ENCODE results near the gene IGFBP7. TPM values are rescaled to one million over a fixed set of nuclear protein-coding genes. Genes with fewer than 3 reads are reported as not detected.

IGFBP7 gene
- total RNA-seq, 1 donor from 2014 or later, result 716 TPM

DNA sequence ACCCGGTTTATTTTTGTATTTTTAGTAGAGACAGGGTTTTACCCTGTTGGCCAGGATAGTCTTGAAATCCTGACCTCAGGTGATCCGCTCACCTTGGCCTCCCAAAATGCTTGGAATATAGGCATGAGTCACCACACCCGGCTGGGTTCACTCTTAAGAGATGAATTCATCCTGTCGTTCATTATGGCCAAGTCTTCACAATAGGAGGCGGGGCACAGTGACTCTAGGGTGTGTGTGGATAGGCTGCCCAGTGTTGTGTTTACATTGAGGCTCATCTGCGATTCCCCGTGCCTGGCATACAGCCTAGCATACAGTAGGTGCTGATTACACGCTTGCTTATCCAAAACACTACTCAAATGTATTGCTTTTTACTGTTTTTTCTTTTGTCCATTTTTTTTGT, 41.3 kb upstream of the IGFBP7 start:
- DNase-seq (ENCODE audit: extremely low spot score in 2 of 2), result no peak
- no peaks in the 10 kb centered on the region for H3K36me3 ChIP-seq
- no peaks in the 10 kb centered on the region for H3K9me3 ChIP-seq
- TF ChIP-seq POLR2AphosphoS5 (IDR thresholded peaks at IDR 0.05; ENCODE audit: insufficient read depth in 1 of 2, low read depth in 1 of 2) (no peak), POLR2A (IDR thresholded peaks at IDR 0.05) (no peak), CTCF (IDR thresholded peaks at IDR 0.05) (no peak)
- H3K4me3 ChIP-seq, result no peak overlapping the region
- intact Hi-C loops (cut with DNase I), result no loop called here
- no peaks in the 10 kb centered on the region for H3K4me1 ChIP-seq
- no peak overlapping the region for H3K27ac ChIP-seq
- H3K27me3 ChIP-seq, result no peaks in the 10 kb centered on the region

DNA sequence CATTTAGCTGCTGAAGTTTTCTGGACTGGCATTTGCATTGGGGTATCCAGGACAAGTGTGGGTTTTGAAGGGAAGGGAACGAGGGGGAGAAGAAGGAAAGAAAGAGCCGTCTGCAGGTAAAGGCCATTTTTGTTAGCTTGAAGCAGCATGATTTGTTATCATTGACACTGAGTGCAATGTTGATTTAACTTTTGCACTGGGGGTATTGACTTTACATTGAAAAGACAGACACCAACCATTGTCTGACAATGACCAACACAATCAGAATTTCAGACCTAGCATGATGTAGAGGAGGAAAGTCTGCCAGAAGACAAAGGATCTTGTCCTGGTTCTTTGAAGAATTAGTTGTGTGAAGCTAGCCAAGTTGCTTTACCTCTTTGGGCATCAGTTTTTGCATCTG, 39.6 kb upstream of the IGFBP7 start:
- H3K4me1 ChIP-seq, result no peaks in the 10 kb centered on the region
- no peak for DNase-seq (ENCODE audit: extremely low spot score in 2 of 2)
- no peak overlapping the region for H3K4me3 ChIP-seq
- no peaks in the 10 kb centered on the region for H3K27me3 ChIP-seq
- TF ChIP-seq POLR2A (IDR thresholded peaks at IDR 0.05) (no peak), POLR2AphosphoS5 (IDR thresholded peaks at IDR 0.05; ENCODE audit: insufficient read depth in 1 of 2, low read depth in 1 of 2) (no peak), CTCF (IDR thresholded peaks at IDR 0.05) (no peak)
- H3K27ac ChIP-seq, result no peak overlapping the region
- H3K9me3 ChIP-seq, result no peaks in the 10 kb centered on the region
- H3K36me3 ChIP-seq, result no peaks in the 10 kb centered on the region
- intact Hi-C loops (cut with DNase I), result no loop called here

- no peaks in the 10 kb centered on the region for H3K9me3 ChIP-seq
- no peaks in the 10 kb centered on the region for H3K27me3 ChIP-seq
- H3K4me1 ChIP-seq, result no peaks in the 10 kb centered on the region
- no peaks in the 10 kb centered on the region for H3K36me3 ChIP-seq
- DNase-seq (ENCODE audit: extremely low spot score in 2 of 2), result no peak
- intact Hi-C loops (cut with DNase I), result no loop called here
- no peak overlapping the region for H3K4me3 ChIP-seq
- H3K27ac ChIP-seq, result no peak overlapping the region
- TF ChIP-seq POLR2A (IDR thresholded peaks at IDR 0.05), result no peak
- TF ChIP-seq POLR2AphosphoS5 (IDR thresholded peaks at IDR 0.05; ENCODE audit: insufficient read depth in 1 of 2, low read depth in 1 of 2), result no peak
- TF ChIP-seq CTCF (IDR thresholded peaks at IDR 0.05), result no peak
Observed at GRCh38 chr4:57148831-57149505, 38.8 kb upstream of the IGFBP7 start.

DNA sequence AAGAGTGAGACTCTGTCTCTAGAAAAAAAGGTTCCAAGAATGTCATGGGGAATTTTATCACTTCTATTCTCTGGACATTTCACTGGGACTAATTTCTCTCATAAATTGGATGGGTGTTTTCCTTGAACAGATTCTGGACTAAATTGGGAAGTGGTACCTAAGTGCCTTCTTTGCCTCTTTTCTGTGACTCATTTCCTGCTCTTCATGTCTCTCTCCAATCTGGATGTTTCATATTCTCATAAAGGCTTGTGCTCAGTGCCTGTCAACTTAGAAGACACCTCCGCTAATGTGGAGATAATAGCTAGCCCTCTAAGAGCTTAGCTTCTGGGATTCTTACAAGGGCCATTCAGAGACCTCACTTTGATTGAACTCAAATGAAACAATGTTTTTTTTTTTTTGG, 38.0 kb upstream of the IGFBP7 start:
- Histone ChIP-seq H3K4me3 (no peak overlapping the region), H3K27ac (no peak overlapping the region), H3K27me3 (no peaks in the 10 kb centered on the region), H3K36me3 (no peaks in the 10 kb centered on the region), H3K4me1 (no peaks in the 10 kb centered on the region), H3K9me3 (no peaks in the 10 kb centered on the region)
- TF ChIP-seq POLR2AphosphoS5 (IDR thresholded peaks at IDR 0.05; ENCODE audit: insufficient read depth in 1 of 2, low read depth in 1 of 2) (no peak), CTCF (IDR thresholded peaks at IDR 0.05) (no peak), POLR2A (IDR thresholded peaks at IDR 0.05) (no peak)
- no peak for DNase-seq (ENCODE audit: extremely low spot score in 2 of 2)
- intact Hi-C loops (cut with DNase I), result no loop called here

DNA sequence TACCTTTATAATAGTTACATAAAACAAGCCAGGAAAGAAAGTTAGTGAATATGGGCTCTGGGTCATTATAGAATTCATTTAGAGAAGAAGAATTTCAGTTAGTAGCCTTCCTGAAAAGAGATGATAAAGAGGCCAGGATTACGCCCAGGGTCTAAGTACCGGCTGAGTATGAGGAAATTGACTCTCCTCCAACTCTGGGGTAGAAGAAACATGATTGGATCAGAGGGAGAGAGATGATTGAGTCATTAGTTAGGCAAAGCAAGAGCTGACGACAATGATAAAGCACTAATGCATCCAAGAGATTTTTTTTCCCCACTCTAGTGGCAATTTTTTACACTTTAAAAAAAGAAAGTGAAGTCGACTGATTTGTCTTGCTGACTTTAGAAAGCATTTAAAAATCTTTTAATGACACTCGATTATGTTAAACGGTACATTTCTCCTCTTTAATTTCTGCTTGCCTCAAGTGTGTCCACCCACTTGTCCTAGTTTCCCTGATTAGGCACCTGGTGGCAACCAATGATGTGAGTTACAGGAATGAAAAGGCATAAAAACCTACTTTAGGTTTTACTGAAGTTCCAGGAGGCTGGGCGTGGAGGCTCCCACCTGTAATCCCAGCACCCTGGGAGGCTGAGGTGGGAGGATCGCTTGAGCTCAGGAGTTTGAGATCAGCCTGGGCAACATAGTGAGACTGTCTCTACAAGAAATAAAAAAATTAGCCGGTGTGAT, 37.3 kb upstream of the IGFBP7 start:
- H3K36me3 ChIP-seq, result no peaks in the 10 kb centered on the region
- H3K9me3 ChIP-seq, result no peaks in the 10 kb centered on the region
- no peaks in the 10 kb centered on the region for H3K27me3 ChIP-seq
- intact Hi-C loops (cut with DNase I), result no loop called here
- H3K4me3 ChIP-seq, result no peak overlapping the region
- DNase-seq (ENCODE audit: extremely low spot score in 2 of 2), result no peak
- no peak for TF ChIP-seq POLR2A (IDR thresholded peaks at IDR 0.05)
- TF ChIP-seq CTCF (IDR thresholded peaks at IDR 0.05), result no peak
- TF ChIP-seq POLR2AphosphoS5 (IDR thresholded peaks at IDR 0.05; ENCODE audit: insufficient read depth in 1 of 2, low read depth in 1 of 2), result no peak
- H3K27ac ChIP-seq, result no peak overlapping the region
- no peaks in the 10 kb centered on the region for H3K4me1 ChIP-seq

Data from vagina (tissue), 2 donors.